ENCODE measurements around the gene ASMTL. TPM values are rescaled to one million over a fixed set of nuclear protein-coding genes. Genes with fewer than 3 reads are reported as not detected.

ASMTL gene
- total RNA-seq, 6 experiments from 2014 or later, result 12.5 to 27.3 (median 18.6) TPM

DNA sequence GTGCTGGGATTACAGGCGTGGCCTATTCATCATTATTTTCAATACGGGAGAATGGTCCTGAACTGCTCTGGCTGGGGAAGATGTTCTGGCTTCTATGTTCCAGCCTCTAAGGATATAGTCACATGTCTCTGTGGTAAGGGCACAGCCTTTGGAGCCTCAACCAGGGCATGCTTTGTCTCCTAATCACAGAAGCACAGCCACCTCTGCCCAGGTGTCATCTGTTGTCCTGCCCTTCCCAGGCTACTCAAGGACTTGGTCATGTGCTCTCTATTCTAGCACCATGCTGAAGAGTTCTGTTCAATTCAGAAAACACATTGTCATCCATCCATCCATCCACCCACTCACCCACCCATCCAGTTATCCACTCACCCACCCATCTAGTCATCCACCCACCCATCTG, 29.5 kb downstream of the ASMTL start:
- Histone ChIP-seq H3K27ac (no peak overlapping the region), H3K36me3 (peaks cover 0 to 3% (median 0%) of the 10 kb centered on the region in 4 donors), H3K4me3 (no peak overlapping the region), H3K4me1 (no peaks in the 10 kb centered on the region), H3K9me3 (no peaks in the 10 kb centered on the region), H3K27me3 (no peaks in the 10 kb centered on the region)
- 58% methylated on average over 2 of the region's 2 CpGs for WGBS (ENCODE audit: insufficient coverage, low coverage, low lambda C conversion rate, missing lambda C conversion rate)
- TF ChIP-seq, protein P1, sequence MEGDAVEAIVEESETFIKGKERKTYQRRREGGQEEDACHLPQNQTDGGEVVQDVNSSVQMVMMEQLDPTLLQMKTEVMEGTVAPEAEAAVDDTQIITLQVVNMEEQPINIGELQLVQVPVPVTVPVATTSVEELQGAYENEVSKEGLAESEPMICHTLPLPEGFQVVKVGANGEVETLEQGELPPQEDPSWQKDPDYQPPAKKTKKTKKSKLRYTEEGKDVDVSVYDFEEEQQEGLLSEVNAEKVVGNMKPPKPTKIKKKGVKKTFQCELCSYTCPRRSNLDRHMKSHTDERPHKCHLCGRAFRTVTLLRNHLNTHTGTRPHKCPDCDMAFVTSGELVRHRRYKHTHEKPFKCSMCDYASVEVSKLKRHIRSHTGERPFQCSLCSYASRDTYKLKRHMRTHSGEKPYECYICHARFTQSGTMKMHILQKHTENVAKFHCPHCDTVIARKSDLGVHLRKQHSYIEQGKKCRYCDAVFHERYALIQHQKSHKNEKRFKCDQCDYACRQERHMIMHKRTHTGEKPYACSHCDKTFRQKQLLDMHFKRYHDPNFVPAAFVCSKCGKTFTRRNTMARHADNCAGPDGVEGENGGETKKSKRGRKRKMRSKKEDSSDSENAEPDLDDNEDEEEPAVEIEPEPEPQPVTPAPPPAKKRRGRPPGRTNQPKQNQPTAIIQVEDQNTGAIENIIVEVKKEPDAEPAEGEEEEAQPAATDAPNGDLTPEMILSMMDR (IDR thresholded peaks at IDR 0.05), result no peak
- no peak for ATAC-seq
- intact Hi-C loops (cut with DNase I), result no loop called here
- DNase-seq, result peak in 1 of 3 donors; percentile 2

GRCh38 chrX:1422135-1422465, 30.6 kb downstream of the ASMTL start:
- ATAC-seq (no peak), DNase-seq (no peak)
- WGBS (ENCODE audit: insufficient coverage, low coverage, low lambda C conversion rate, missing lambda C conversion rate), result no CpG with 5 or more reads among the region's 4 CpGs
- no peaks in the 10 kb centered on the region for H3K4me1 ChIP-seq
- no peaks in the 10 kb centered on the region for H3K27me3 ChIP-seq
- H3K4me3 ChIP-seq, result no peak overlapping the region
- H3K27ac ChIP-seq, result no peak overlapping the region
- TF ChIP-seq, protein P1 (IDR thresholded peaks at IDR 0.05), result no peak
- no peak for TF ChIP-seq POLR2A (IDR thresholded peaks at IDR 0.05)
- H3K9me3 ChIP-seq, result no peaks in the 10 kb centered on the region
- peaks cover 0 to 1% (median 0%) of the 10 kb centered on the region in 4 donors for H3K36me3 ChIP-seq
- intact Hi-C loops (cut with DNase I), result no loop called here

DNA sequence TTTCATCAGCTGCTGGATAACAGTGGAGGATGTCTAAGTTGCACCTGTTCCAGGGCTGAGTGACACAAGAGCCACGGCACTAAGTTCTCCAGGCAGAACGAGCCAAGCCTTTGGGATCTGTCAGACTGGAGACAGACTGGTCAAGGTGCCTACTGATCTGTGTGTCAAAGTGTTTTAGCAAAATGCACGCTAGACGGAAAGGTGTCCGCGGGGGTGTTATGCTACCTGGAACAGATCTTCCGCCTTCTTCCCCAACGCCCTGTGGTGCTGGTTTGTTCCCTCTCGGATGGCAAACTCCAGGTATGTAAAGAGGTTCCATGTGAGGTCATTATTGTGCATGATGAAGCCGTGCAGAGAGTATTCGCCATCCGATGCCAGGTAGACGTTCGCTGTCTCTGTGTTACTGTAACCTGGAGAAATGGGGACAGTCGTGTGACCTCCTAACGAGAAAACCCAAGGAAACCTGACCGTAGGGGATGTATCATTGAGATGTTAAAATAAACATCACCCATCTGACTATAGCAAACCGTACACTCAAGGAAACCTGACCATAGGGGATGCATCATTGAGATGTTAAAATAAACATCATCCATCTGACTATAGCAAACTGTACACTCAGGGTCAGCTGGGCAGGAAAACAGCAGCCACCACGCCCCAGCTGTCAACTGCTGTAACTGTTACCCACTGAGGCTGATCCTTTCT, 31.1 kb downstream of the ASMTL start:
- WGBS (ENCODE audit: insufficient coverage, low coverage, low lambda C conversion rate, missing lambda C conversion rate), result 96% methylated on average over 11 of the region's 19 CpGs
- no peak for ATAC-seq
- no peak for TF ChIP-seq POLR2A (IDR thresholded peaks at IDR 0.05)
- TF ChIP-seq, protein P1 (IDR thresholded peaks at IDR 0.05), result no peak
- Histone ChIP-seq H3K36me3 (peaks cover 0 to 1% (median 0%) of the 10 kb centered on the region in 4 donors), H3K27me3 (no peaks in the 10 kb centered on the region), H3K9me3 (no peaks in the 10 kb centered on the region), H3K27ac (no peak overlapping the region), H3K4me1 (no peaks in the 10 kb centered on the region), H3K4me3 (no peak overlapping the region)
- DNase-seq, result peak in 1 of 3 donors; percentile 15
- intact Hi-C loops (cut with DNase I), result no loop called here

- no peaks in the 10 kb centered on the region for H3K9me3 ChIP-seq
- no peak overlapping the region for H3K27ac ChIP-seq
- intact Hi-C loops (cut with DNase I), result no loop called here
- no peak for DNase-seq
- no peaks in the 10 kb centered on the region for H3K4me1 ChIP-seq
- peaks cover 0 to 1% (median 0%) of the 10 kb centered on the region in 4 donors for H3K36me3 ChIP-seq
- WGBS (ENCODE audit: insufficient coverage, low coverage, low lambda C conversion rate, missing lambda C conversion rate), result 54% methylated on average over 4 of the region's 14 CpGs
- no peak for TF ChIP-seq POLR2A (IDR thresholded peaks at IDR 0.05)
- TF ChIP-seq, protein P1 (IDR thresholded peaks at IDR 0.05), result no peak
- peak in 3 of 4 donors; percentile 14 to 22 (median 15) for ATAC-seq
- no peaks in the 10 kb centered on the region for H3K27me3 ChIP-seq
- no peak overlapping the region for H3K4me3 ChIP-seq
These were observed 32.3 kb downstream of the ASMTL start for GRCh38 chrX:1420371-1420770.

Data from right lobe of liver (tissue), 6 donors.